GM12891 (cell line): ENCODE results near the gene PCDHB1.

Experiments
- POLR2A ChIP-seq: IDR thresholded peaks from 2 replicates; pipeline ENCODE4 v1.6.1; 2011; ENCODE audit warnings: low read depth, low read length, control low read depth
- POLR2AphosphoS5 ChIP-seq: IDR thresholded peaks from 2 replicates; pipeline ENCODE4 v1.6.1; 2011; ENCODE audit warnings: low read depth, low read length, control low read depth
- POU2F2 ChIP-seq: IDR thresholded peaks from 2 replicates; pipeline ENCODE4 v1.6.1; 2011; ENCODE audit warnings: low read depth, mild to moderate bottlenecking, control low read depth, low read length, moderate library complexity
- SPI1 ChIP-seq: IDR thresholded peaks from 2 replicates; pipeline ENCODE4 v1.6.1; 2011; ENCODE audit warnings: low read depth, low read length, control low read depth
- TAF1 ChIP-seq: IDR thresholded peaks from 2 replicates; pipeline ENCODE4 v1.6.1; 2011; ENCODE audit warnings: low read depth, low read length, control low read depth

- TF ChIP-seq POLR2AphosphoS5 (no peak), POLR2A (no peak), TAF1 (no peak), SPI1 (no peak), POU2F2 (no peak)
These were observed 44.1 kb downstream of the PCDHB1 start for GRCh38 chr5:141095263-141095641.
